GM12891 (cell line): ENCODE measurements around the gene ZNF445.
"Not testable (repeated sequence)": the region's sequence is repeated elsewhere in the genome, so short reads cannot be mapped to it uniquely, and the experiment has no call there.

Experiments used
- DNase-seq: peaks from one replicate; pipeline ENCODE4 v3.0.0; 2011; ENCODE audit warnings: low spot score; ENCODE audit not compliant: insufficient read length
- FAIRE-seq: peaks from 2 replicates; lab custom pipeline; 2011; peaks lifted over from hg19 to GRCh38; lab: Jason Lieb, UNC
- PAX5 ChIP-seq: IDR thresholded peaks from 2 replicates; pipeline ENCODE4 v1.6.1; 2011; ENCODE audit warnings: low read length, moderate library complexity, mild to moderate bottlenecking; ENCODE audit not compliant: insufficient read depth, severe bottlenecking
- POLR2A ChIP-seq: IDR thresholded peaks from 2 replicates; pipeline ENCODE4 v1.6.1; 2011; ENCODE audit warnings: low read depth, low read length, control low read depth
- POLR2AphosphoS5 ChIP-seq: IDR thresholded peaks from 2 replicates; pipeline ENCODE4 v1.6.1; 2011; ENCODE audit warnings: low read depth, low read length, control low read depth
- POU2F2 ChIP-seq: IDR thresholded peaks from 2 replicates; pipeline ENCODE4 v1.6.1; 2011; ENCODE audit warnings: low read depth, mild to moderate bottlenecking, control low read depth, low read length, moderate library complexity
- SPI1 ChIP-seq: IDR thresholded peaks from 2 replicates; pipeline ENCODE4 v1.6.1; 2011; ENCODE audit warnings: low read depth, low read length, control low read depth
- TAF1 ChIP-seq: IDR thresholded peaks from 2 replicates; pipeline ENCODE4 v1.6.1; 2011; ENCODE audit warnings: low read depth, low read length, control low read depth

ZNF445 gene

DNA sequence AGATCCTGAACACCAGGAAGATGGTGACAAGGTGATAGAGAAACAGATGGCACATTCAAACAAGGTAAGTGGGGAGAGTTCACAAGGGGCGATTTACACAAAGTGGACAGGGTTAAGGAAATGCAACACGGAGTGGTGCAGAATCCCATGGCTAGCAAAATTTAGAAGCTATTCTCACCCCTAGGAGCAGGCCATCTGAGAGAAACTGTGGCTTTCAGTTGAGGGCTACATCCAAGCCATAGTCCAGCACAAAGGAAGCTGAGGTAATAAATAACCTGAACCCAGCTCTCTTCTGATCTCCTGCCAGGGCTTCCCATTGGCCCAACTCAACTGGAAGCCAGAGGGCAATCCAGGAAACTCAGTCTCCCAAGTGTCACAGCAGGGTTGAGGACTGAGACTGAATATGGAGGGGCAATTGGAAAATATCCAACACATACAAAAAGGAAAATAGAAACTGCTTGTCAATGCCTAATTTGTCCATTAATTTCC, 1.2 kb upstream of the ZNF445 start:
- no peak for TF ChIP-seq TAF1
- DNase-seq (no peak), FAIRE-seq (no peak)

DNA sequence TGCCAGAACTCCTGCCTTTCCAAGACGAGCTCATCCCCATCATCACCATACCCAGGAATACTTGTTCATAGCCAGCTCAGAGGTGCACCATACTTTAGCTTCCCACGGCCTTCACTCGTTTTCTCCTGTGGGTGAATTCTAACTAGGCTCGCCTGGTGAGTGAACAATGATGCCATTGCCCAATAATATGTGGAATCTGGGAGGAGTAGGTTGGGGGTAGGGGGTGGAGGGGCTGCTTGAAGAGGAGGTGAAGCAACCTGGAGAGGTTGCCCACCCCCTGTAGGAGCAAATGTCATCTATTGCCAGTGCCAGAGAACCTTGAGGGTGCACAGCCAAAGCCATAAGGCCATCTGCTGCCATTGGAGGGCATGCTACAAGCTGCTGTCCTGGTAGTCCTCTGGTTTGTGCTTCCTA, 592 bp upstream of the ZNF445 start:
- TF ChIP-seq POLR2A, result no peak
- no peak for TF ChIP-seq TAF1
- TF ChIP-seq POLR2AphosphoS5, result no peak
- no peak for TF ChIP-seq PAX5
- TF ChIP-seq POU2F2, result no peak
- TF ChIP-seq SPI1, result no peak
- FAIRE-seq (no peak), DNase-seq (no peak)

DNA sequence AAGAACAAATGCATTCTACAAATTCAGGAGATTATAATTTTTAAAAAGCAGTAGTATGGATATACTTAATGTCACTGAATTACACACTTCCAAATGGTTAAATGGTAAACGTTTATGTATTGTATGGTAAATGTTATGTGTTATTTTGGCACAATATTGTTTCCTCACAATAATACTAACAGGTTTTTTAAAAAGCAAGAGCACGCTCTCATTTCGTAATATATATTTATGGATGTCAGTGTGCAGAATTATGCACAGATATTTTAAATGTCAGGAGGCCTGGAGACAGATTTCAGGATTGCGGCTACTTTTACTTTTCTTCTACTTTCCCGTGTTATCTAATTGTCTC, 533 bp downstream of the ZNF445 start:
- DNase-seq, result no peak
- TF ChIP-seq POLR2AphosphoS5 (no peak), TAF1 (no peak), POU2F2 (no peak), POLR2A (no peak), SPI1 (no peak), PAX5 (no peak)
- FAIRE-seq, result no peak

DNA sequence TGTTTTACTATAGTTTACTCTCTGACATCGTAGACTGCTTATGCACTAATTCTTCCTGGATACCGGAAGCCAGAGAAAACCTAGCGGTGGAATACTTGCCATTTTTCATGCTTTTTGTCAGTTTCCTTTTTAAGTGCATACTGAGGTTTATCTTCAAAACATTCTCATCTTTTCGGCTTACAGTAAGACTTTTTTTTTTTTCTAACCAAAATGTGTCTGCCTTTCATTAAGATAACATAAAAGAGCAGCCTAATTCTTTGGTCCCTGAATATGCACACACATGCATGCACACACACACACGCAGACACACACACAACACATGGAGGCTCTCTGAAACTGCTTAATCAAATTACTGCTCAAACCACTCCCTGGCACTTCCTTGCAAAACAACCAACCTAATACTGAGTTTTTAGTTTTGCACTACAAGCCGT, 1.3 kb downstream of the ZNF445 start:
- FAIRE-seq, result no peak
- DNase-seq, result no peak
- TF ChIP-seq SPI1 (no peak), POU2F2 (no peak), POLR2A (no peak), POLR2AphosphoS5 (no peak), PAX5 (no peak), TAF1 (no peak)

DNA sequence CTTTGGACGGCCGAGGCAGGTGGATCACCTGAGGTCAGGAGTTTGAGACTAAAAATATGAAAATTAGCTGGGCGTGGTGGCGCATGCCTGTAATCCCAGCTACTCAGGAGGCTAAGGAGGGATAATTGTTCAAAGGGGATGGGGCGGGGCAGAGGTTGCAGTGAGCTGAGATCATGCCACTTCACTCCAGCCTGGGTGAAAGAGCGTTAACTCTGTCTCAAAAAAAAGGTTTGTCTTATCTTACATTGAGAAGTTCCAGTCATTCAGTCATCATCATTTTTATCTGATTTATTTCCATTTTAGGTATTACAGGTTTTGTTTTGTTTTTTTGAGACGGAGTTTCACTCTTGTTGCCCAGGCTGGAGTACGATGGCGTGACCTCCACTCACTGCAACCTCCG, 2.6 kb downstream of the ZNF445 start:
- DNase-seq, FAIRE-seq: not testable (repeated sequence)

DNA sequence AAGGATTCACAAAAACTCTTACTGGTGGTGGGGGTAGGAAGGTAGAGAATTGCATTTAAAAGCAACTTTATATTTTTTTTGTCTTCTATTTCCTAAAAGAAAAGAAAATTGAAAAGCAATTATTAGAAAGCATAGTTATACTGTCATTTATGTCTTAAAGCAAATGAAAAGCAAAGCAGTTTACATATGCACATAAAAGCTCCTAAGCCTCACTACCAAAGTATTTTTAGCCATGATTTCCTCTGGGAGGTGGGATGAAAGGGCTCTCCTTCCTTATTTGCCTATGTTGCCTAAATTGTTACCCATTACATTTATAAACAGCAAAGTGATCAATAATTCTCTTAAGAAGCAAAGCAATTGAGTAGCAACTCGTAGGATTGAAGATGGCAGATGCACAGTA, 7.0 kb downstream of the ZNF445 start:
- TF ChIP-seq TAF1, result no peak
- no peak for TF ChIP-seq POLR2A
- TF ChIP-seq POLR2AphosphoS5, result no peak
- TF ChIP-seq SPI1, result no peak
- no peak for TF ChIP-seq PAX5
- no peak for TF ChIP-seq POU2F2
- DNase-seq, result no peak
- no peak for FAIRE-seq

DNA sequence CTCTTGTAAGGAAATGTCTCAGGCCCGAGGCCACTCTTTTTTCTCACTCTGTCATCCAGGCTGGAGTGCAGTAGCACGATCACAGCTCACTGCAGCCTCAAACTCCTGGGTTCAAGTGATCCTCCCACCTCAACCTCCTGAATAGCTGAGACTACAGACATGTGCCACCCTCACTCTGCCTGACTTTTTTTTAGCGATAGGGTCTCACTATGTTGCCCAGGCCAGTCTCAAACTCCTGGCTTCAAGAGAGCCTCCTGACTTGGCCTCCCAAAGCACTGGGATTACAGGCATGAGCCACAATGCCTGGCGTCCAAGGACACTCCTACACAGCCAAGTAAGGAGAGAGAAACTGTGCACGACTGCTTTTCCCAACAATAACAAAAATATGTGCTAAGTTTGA, 7.6 kb downstream of the ZNF445 start:
- no peak for DNase-seq
- no peak for FAIRE-seq
- TF ChIP-seq PAX5, result no peak
- no peak for TF ChIP-seq POU2F2
- no peak for TF ChIP-seq POLR2AphosphoS5
- TF ChIP-seq TAF1, result no peak
- TF ChIP-seq POLR2A, result no peak
- no peak for TF ChIP-seq SPI1

DNA sequence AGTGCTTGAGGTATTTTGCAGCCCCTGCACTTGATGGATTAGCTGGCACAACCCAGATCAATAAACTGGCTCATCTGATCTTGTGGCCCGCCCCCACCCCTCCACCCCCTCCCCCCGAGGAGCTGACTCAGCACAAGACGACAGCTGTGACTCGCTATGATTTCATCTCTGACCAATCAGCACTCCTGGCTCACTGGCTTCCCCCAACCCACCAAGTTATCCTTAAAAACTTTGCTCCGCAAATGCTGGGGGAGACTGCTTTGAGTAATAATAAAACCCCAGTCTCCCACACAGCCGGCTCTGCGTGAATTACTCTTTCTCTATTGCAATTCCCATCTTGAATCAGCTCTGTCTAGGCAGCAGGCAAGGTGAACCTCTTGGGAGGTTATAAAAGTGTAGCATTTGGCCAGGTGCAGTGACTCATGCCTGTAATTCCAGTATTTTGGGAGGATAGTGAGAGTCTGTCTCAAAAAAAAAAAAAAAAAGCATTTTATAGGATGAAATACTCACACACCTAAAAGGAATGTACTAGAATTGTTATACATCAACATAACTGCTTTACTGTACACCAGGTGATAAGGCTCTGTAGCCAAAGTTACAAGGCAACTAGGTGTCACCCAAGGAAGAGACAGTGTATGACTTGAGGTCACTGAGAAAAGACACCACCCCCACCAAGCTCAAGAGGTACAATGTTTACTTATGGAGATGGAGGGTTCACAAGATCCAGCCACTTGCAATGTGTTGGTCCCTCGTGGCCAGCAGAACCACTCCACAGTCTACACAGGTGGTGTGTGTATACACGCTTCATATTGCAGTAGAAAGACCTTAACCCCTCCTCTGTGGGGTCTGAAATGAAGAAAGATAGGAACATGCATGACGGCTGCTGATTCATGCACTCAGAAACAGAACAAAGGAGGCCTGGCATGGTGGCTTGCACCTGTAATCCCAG, 8.6 kb downstream of the ZNF445 start:
- no peak for FAIRE-seq
- no peak for DNase-seq

DNA sequence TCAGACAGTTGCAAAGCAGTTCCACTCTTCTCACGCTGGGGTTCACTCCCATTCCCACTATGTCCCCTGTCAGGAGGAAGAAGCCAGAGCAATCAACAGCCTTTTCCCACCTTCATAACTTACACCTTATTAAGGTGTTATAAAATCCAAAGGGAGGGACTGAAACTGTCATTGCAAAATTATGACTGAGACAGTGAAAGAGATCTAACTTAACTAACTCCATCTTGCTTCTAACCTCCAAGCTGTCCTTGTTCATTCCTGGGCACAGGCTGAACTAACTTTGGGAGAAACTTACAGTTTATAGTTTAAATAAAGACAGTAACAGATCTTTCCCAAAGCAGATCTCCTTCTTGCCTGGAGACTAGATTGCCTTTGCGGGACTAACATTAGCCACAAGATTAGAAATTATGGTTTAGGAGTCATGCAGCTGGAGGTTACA, 9.4 kb downstream of the ZNF445 start:
- not testable (repeated sequence) for FAIRE-seq

More for the DNA sequence above, 8.6 kb downstream of the ZNF445 start:
- TF ChIP-seq TAF1 (no peak), POLR2A (no peak), POLR2AphosphoS5 (no peak), POU2F2 (no peak), PAX5 (no peak), SPI1 (no peak)

DNA sequence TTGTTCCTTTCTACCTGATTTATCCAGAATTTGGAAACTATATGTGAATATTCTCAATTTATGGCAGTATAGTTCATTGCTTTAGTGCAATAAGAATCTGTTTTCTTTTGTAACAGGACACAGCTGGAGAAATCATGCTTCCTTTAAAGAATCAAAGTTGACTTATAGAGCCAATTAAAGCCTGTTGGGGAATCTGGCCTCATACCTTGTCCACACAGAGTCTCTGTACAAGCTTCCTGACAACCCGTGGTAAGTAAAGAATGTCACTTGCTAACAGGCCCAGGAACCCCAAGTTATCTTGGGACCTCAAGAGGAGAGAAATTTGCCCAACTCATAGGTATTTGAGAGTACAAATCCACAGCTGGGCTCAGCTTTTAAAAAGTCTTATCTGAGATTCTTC, 10.2 kb downstream of the ZNF445 start:
- no peak for DNase-seq
- TF ChIP-seq SPI1 (no peak), POLR2A (no peak), PAX5 (no peak), POU2F2 (no peak), TAF1 (no peak), POLR2AphosphoS5 (no peak)
- FAIRE-seq, result no peak

More for the DNA sequence above, 9.4 kb downstream of the ZNF445 start:
- not testable (repeated sequence) for DNase-seq

DNA sequence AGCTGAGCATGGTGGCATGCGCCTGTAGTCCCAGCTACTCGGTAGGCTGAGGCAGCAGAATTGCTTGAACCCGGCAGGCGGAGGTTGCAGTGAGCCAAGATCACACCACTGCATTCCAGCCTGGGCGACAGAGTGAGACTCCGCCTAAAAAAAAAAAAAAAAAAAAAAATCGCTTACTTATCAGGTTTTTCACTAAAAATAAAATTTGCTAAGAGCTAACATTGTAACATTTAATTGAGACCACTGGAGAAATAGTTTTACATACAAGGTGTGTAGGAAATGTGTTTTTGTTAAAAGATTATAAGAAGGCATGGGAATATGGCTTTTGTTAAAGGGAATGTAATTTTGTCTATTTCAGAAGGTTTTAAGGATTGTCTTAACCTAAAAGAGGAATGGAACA, 12.6 kb downstream of the ZNF445 start:
- FAIRE-seq, DNase-seq: not testable (repeated sequence)
